ENCODE measurements around the gene MFSD12.
"Not testable (repeated sequence)": the region's sequence is repeated elsewhere in the genome, so short reads cannot be mapped to it uniquely, and the experiment has no call there.

MFSD12 gene

DNA sequence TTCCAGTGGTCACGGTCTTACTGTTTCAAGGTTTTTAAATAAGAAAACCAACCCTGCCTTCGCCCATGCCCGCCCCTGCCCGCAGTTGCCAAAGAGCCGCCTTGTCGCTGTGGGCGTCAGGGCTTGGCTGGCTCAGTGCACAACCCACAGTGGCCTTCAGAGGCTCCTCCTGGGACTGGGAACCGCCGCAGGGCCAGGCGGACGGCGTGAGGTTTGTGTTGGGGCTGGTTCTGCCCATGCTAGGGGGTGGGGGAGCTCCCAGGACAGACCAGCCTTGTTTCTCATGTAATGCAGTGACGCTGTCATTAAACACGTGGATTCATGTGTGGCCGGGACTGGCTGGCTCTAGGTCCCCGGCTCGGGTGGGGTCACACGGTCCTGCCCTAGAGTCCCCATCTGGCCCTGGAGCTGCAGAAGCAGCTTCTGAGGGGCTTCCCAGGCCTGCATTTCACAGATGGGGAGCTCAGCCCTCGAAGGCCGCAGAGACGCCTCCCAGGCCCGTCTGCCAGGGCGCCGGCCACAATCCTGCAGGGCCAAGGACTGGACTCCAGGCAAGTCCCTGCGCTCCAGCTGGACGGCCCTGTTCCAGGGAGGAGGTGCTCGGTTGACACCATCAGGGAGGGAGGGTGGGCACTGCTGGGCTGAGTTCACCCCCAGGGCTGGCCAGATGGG is 20.8 kb downstream of the MFSD12 start:
- no peak for DNase-seq (ENCODE audit: low read depth in 2 of 2)

- no peak for DNase-seq (ENCODE audit: low read depth in 2 of 2)
These were observed 21.4 kb downstream of the MFSD12 start for GRCh38 chr19:3535981-3536380.

DNA sequence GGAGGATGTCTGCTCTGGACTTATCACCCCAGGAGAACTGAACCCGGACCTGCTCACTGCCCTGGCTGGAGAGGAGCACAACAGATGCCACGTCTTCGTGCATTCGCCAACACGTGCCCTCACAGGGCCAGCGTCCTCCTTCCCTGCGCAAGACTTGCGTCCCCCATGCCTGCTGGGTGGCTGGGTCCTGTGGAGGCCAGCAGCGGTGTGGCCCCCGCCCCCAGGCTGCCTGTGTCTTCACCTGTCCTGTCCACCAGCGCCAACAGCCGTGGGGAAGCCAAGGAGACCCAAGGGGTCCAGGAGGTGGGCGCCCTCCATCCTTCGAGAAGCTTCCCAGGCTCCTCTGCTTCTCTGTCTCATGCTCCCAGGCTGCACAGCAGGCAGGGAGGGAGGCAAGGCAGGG is 21.8 kb downstream of the MFSD12 start:
- no peak for DNase-seq (ENCODE audit: low read depth in 2 of 2)

DNA sequence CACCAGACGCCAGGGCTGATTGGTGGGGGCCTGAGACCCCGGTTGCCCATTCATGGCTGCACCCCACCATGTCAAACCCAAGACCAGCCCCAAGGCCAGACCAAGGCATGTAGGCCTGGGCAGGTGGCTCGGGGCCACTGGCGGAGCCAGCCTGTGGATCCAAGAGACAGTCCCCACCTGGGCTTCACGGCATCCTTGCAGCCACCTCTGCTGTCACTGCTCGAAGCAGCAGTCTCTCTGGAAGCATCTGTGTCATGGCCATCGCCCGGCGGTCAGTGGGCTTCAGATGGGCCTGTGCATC is 22.2 kb downstream of the MFSD12 start:
- DNase-seq (ENCODE audit: low read depth in 2 of 2) = no peak

DNA sequence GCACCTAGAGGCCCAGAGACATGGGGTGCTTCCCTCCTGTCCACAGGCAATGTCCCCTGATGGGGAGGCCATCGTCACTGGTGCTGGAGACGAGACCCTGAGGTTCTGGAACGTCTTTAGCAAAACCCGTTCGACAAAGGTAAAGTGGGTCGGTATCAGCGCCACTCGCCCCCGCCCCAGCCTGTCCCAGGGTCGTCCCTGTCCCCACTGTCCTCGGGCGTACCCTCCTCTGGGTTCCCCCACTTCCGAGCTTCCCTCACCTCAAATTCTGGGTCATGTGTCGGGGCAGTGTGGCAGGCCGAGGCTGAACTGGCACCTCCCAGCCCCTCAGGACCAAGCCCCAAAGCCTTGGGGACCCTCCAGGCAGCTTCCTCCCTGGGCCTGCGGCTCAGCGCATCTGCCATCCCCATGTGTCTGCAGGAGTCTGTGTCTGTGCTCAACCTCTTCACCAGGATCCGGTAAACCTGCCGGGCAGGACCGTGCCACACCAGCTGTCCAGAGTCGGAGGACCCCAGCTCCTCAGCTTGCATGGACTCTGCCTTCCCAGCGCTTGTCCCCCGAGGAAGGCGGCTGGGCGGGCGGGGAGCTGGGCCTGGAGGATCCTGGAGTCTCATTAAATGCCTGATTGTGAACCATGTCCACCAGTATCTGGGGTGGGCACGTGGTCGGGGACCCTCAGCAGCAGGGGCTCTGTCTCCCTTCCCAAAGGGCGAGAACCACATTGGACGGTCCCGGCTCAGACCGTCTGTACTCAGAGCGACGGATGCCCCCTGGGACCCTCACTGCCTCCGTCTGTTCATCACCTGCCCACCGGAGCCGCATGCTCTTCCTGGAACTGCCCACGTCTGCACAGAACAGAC is 22.8 kb downstream of the MFSD12 start:
- no peak for DNase-seq (ENCODE audit: low read depth in 2 of 2)

DNA sequence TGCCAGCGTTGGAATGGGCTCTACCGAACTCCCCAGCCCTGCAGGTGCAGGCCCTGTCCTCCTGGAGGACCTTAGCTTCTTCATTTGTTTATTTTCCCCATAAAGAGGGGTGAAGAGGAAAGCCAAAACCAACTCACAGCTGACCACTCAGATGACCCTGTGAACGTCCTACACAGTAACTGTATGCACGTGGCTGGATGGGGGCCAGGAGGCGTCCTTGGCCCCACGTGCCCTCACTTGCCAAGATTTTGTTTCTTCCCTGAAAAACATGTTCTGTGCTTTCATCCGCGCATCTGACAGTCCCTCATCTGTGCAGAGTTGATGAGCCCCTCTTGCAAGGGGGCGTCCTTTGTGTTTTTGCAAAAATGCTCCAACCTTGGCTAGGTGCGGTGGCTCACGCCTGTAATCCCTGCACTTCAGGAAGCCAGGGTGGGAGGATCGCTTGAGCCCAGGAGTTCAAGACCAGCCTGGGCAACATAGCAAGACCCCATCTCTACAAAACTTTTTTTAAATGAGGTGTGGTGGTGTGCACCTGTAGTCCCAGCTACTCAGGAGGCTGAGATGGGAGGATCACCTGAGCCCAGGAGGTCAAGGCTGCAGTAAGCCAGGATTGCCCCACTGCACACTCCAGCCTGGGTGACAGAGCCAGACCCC is 23.7 kb downstream of the MFSD12 start:
- no peak for DNase-seq (ENCODE audit: low read depth in 2 of 2)

DNA sequence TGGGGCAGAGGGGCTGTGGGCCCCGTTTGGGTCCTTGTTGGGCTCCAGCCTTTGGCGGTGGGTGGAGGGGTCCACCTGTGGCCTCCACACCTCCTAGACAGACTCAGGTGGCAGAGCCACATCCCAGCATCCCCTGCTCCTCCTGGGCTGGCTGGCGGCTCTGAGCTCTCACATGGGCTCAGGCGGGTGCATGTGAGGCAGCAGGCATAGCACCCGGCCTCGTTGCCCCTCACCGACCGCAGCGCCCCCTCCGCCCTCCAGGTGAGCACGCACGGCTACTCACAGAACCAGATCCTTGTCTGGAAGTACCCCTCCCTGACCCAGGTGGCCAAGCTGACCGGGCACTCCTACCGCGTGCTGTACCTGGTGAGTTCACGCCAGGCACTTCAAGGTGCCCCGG is 24.4 kb downstream of the MFSD12 start:
- no peak for DNase-seq (ENCODE audit: low read depth in 2 of 2)

- no peak for DNase-seq (ENCODE audit: low read depth in 2 of 2)
These were observed 25.1 kb downstream of the MFSD12 start for GRCh38 chr19:3532154-3532786.

DNA sequence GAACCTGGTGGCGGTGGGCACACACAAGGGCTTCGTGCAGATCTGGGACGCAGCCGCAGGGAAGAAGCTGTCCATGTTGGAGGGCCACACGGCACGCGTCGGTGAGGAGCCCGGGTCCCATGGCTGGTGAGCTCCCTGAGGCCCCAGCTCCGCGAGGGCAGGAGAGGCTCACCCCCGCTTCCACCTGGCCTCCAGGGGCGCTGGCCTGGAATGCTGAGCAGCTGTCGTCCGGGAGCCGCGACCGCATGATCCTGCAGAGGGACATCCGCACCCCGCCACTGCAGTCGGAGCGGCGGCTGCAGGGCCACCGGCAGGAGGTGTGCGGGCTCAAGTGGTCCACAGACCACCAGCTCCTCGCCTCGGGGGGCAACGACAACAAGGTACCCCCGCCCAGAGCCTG is 25.7 kb downstream of the MFSD12 start:
- DNase-seq (ENCODE audit: low read depth in 2 of 2) = no peak

DNA sequence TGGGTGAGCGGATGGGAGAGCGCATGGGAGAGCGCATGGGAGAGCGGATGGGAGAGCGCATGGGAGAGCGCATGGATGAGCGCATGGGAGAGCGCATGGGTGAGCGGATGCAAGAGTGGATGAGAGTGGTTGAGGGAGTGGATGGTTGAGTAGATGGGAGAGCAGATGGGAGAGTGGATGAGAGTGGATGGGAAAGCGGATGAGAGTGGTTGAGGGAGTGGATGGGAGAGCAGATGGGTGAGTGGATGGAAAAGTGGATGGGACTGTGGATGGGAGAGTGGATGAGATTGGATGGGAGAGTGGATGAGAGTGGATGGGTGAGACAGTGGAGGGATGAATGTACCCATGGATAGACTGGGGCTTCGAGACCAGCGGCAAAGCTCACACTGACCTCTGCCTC is 27.0 kb downstream of the MFSD12 start:
- DNase-seq (ENCODE audit: low read depth in 2 of 2) = no peak

DNA sequence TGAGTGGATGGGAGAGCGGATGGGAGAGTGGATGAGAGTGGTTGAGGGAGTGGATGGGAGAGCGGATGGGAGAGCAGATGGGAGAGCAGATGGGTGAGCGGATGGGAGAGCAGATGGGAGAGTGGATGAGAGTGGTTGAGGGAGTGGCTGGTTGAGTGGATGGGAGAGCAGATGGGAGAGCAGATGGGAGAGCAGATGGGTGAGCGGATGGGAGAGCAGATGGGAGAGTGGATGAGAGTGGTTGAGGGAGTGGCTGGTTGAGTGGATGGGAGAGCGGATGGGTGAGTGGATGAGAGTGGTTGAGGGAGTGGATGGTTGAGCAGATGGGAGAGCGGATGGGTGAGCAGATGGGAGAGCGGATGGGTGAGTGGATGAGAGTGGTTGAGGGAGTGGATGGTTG is 28.1 kb downstream of the MFSD12 start:
- DNase-seq (ENCODE audit: low read depth in 2 of 2) = not testable (repeated sequence)

GRCh38 chr19:3528539-3529211 is 28.7 kb downstream of the MFSD12 start:
- DNase-seq (ENCODE audit: low read depth in 2 of 2) = no peak

DNA sequence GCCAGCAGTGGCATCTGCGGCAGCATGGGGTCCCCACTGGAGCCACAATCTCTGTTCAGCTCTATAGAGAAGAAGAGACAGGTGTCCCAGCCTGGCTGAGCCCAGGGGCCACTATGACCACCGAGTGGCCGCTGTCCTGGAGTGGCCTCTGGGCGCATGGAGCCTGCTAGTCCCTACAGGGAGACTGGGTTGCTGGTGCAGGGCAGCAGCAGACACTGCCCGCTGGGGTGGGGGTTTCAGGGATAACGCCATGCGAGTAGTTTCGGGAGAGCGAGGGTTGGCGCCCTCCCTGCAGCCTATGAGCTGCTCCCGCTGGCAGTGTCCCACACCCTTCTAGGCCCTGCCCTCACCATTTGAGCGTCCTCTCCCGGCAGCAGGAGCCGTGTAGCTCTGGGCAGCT is 29.3 kb downstream of the MFSD12 start:
- DNase-seq (ENCODE audit: low read depth in 2 of 2) = no peak

DNA sequence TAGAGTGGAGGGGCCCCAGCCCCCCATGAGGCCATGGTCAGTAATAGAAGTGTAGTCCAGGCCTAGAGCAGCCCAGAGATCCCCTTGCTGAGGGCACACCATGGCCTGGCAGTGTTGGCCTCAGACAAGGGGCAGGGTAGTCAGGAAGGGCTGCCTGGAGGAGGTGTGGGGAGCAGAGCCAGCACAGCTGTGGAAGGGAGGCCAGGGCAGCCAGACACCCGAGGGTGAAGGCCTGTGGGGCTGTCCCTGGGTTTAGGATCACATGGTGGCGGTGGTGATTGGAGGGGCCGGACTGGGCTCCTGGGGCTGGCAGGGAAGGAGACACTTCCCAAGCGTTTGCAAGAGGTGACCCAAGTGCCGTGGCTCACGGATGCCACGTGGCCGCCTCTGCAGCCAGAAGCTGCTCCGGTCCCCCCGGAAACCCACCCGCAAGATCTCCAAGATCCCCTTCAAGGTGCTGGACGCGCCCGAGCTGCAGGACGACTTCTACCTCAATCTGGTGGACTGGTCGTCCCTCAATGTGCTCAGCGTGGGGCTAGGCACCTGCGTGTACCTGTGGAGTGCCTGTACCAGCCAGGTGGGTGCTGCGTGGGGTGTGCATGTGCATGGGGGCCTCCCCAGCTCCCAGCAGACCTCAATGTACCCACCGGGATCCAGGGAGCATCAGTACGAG is 30.0 kb downstream of the MFSD12 start:
- DNase-seq (ENCODE audit: low read depth in 2 of 2) = no peak

DNA sequence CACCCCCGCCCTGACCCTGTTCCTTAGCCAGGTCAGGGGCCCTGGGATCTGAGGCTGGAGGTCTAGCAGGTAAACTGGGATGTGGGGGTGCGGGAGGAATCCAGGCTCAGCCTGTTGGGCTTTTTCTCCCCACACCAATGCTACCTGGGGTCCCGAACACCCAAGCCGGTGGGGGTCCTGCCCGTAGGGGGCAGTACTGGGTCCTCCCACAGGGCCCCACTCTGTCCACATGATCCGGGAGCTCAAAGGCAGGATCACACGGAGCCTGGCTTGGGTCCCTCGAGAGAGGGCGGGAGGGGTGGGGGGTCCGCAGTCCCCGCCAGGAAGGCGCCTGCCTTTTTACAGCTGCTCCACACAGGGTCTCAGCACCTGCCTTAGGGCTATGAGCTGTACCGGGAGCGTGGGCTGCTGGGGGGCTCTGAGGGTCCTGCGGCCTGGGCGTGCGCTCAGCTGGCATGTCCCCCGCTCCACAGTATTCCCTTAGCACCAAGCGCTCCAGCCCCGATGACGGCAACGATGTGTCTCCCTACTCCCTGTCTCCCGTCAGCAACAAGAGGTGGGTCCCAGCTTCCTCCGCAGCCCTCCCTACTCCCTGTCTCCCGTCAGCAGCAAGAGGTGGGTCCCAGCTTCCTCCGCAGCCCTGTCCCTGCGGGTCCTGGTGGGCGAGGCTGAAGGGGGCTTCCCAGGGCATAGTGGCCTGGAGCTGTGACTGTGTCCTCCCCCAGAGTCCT is 30.7 kb downstream of the MFSD12 start:
- DNase-seq (ENCODE audit: low read depth in 2 of 2) = no peak

GRCh38 chr19:3524904-3525451 is 32.4 kb downstream of the MFSD12 start:
- no peak for DNase-seq (ENCODE audit: low read depth in 2 of 2)

GRCh38 chr19:3524078-3524842 is 33.1 kb downstream of the MFSD12 start:
- DNase-seq (ENCODE audit: low read depth in 2 of 2) = no peak

- no peak for DNase-seq (ENCODE audit: low read depth in 2 of 2)
These were observed 33.9 kb downstream of the MFSD12 start for GRCh38 chr19:3523361-3524077.
